ENCODE measurements around the gene MAEL. TPM values are rescaled to one million over a fixed set of nuclear protein-coding genes. Genes with fewer than 3 reads are reported as not detected.

The MAEL gene
- total RNA-seq, 1 donor = not detected

DNA sequence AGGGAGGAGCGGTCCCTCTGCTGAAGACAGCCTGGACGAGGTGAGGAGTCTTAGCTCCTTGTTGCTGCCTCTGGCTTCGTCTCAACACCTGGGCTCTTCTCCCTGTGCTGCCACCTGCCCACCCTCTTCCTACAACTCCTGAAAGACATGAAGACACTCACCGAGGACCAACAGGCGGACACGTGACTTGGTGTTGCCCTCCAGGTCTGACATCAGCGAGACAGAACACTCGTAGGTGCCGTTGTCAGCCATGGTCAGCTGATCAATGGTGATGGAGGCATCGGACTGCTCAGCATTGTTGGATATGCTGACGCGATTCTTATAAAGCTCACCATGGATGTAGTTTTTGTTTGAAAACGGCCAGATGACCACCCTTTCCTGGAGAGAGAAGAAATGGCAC lies 79.7 kb downstream of the MAEL start:
- DNase-seq (ENCODE audit: low read depth) = no peak
- TF ChIP-seq, protein P1, sequence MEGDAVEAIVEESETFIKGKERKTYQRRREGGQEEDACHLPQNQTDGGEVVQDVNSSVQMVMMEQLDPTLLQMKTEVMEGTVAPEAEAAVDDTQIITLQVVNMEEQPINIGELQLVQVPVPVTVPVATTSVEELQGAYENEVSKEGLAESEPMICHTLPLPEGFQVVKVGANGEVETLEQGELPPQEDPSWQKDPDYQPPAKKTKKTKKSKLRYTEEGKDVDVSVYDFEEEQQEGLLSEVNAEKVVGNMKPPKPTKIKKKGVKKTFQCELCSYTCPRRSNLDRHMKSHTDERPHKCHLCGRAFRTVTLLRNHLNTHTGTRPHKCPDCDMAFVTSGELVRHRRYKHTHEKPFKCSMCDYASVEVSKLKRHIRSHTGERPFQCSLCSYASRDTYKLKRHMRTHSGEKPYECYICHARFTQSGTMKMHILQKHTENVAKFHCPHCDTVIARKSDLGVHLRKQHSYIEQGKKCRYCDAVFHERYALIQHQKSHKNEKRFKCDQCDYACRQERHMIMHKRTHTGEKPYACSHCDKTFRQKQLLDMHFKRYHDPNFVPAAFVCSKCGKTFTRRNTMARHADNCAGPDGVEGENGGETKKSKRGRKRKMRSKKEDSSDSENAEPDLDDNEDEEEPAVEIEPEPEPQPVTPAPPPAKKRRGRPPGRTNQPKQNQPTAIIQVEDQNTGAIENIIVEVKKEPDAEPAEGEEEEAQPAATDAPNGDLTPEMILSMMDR (IDR thresholded peaks at IDR 0.05; ENCODE audit: insufficient read depth, low read length) = no peak
- H3K4me3 ChIP-seq (ENCODE audit: low read depth, low read length) = no peak overlapping the region

GRCh38 chr1:167071286-167071685 lies 82.2 kb downstream of the MAEL start:
- no peak for DNase-seq (ENCODE audit: low read depth)
- H3K4me3 ChIP-seq (ENCODE audit: low read depth, low read length) = no peak overlapping the region
- TF ChIP-seq, protein P1 (IDR thresholded peaks at IDR 0.05; ENCODE audit: insufficient read depth, low read length) = no peak

Small RNA genes within 50 kb of the gene (small RNA-seq; reads per million reads assigned to genes)
- gene RNA5SP65 = 0.45 reads per million

Other genes with a start within 250 kb of the MAEL start
- gene POGK, start 149.8 kb upstream of the MAEL start, total RNA-seq (ENCODE audit: low replicate concordance) = 18.5 and 28.8 TPM in 2 replicates
- 12.1 and 13.5 TPM in 2 replicates for gene TADA1, start 113.0 kb upstream of the MAEL start, total RNA-seq (ENCODE audit: low replicate concordance)
- gene ILDR2, start 13.7 kb upstream of the MAEL start, total RNA-seq (ENCODE audit: low replicate concordance) = 0.09 and 0.25 TPM in 2 replicates
- not detected in 2 replicates for gene GPA33, start 101.1 kb downstream of the MAEL start, total RNA-seq (ENCODE audit: low replicate concordance)
- gene STYXL2, start 104.8 kb downstream of the MAEL start, total RNA-seq (ENCODE audit: low replicate concordance) = not detected in 2 replicates
- gene POU2F1, start 231.6 kb downstream of the MAEL start, total RNA-seq (ENCODE audit: low replicate concordance) = 7.4 and 10.7 TPM in 2 replicates